GM12874 (cell line): ENCODE results near the gene CDRT4.

Experiments used
- TF ChIP-seq, protein P1 (sequence below): IDR thresholded peaks from 2 replicates; pipeline ENCODE4 v1.5.1; 2011; ENCODE audit warnings: low read depth, mild to moderate bottlenecking, control low read depth, low read length, moderate library complexity; ENCODE audit not compliant: insufficient read depth

Gene CDRT4

GRCh38 chr17:15418781-15419180 lies 48.6 kb downstream of the CDRT4 start:
- TF ChIP-seq, protein P1, sequence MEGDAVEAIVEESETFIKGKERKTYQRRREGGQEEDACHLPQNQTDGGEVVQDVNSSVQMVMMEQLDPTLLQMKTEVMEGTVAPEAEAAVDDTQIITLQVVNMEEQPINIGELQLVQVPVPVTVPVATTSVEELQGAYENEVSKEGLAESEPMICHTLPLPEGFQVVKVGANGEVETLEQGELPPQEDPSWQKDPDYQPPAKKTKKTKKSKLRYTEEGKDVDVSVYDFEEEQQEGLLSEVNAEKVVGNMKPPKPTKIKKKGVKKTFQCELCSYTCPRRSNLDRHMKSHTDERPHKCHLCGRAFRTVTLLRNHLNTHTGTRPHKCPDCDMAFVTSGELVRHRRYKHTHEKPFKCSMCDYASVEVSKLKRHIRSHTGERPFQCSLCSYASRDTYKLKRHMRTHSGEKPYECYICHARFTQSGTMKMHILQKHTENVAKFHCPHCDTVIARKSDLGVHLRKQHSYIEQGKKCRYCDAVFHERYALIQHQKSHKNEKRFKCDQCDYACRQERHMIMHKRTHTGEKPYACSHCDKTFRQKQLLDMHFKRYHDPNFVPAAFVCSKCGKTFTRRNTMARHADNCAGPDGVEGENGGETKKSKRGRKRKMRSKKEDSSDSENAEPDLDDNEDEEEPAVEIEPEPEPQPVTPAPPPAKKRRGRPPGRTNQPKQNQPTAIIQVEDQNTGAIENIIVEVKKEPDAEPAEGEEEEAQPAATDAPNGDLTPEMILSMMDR = no peak

DNA sequence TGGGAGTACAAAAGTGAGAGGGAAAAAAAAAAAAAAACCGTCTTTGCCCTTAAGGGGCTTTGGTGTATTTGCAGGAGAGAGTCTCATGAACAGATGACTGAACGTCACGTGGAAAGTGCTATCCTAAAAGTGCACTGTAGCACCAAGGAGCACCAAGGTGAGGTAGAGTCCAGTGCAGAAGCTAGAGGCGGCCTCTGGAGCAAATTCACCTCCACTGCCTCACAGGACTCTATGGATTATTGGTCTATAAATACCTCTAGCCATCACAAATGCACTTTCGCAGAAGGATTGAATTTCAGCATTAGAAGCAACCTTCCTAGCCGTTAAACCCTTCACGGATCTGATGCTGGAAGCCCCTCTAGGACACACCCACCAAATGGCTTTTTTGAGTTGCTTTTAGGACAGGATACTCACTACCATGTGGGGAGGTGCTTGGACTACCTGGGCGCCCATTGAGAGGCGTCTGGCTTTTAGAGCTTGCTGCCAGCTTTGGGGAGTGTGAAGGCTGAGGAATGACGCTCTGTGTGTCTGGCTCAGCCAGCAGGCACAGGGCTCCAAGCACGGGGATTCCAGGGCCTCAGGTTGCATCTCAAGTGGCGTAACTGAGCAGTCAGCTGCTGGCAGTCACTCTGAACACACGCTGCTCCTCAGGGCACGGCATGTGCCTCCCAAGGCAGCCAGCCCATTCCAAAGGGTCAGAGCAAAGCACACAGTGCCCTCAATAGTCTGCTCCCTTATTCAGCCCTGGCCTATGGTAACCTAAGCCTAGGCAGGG lies 52.7 kb downstream of the CDRT4 start:
- TF ChIP-seq, protein P1 = no peak

- TF ChIP-seq, protein P1 = no peak
Observed at GRCh38 chr17:15413101-15413771, 54.2 kb downstream of the CDRT4 start.

GRCh38 chr17:15412606-15413005 lies 54.8 kb downstream of the CDRT4 start:
- TF ChIP-seq, protein P1 = no peak

DNA sequence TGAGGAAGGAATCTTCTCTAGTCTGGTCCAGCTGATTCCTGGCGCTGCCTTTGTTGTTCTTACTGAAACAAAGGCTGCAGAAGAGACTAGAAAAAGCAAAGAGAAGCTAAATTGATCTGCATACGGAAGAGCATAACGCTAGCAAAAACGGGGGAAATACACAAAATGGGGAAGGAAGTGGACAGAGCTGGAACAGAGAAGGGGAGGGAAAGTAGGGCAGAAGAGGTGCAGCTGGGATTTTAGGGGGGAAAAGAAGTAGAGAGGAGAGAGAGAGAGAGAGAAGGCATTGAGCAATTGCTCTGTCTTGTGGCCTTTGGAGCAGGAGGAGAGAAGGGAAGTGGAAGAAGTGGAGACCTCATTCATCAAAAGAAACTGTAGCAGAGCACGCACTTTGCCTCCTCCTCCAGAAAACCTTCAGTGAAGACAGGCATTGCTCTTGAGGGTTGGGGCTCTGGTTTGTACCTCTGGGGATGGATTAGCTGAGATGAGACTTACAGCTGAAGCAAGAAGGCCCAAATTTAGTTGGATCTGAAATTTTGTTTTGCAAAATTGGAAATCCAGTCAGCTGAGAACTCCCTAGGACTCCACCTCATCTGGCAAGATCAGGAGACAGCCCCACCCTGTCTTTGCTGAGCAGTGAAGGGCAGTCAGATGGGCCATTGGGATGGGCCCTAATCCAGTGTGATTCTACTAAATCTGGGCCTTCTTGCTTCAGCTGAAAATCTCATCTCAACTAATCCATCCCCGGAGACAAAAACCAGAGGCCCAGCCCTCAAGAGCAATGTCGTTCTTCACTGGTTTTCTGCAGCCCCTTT lies 55.8 kb downstream of the CDRT4 start:
- TF ChIP-seq, protein P1 = no peak

DNA sequence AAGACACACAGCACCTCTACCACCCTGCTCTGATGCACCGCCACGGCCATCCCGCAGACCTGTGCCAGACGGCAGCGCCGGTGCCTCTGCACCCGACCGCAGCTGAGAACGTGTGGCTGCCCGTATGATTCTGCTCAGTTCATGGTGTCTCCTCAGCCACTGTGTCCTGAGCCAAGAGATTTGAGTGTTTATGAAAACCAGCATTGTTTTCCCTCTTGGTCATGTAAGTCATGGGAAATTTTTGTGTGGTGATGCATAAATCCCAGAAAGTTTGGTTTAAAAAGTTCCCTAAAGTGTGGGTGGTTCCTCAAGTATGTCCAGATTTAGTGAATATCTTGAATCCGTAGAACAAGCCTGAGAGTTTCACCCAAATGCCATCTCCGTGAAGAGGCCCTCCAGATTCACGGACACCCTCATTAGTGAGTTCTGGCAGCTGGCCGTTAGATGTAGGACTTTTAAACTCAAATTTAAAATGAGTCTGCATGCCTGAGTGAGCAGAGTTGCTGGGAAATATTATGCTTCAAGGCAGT lies 57.6 kb downstream of the CDRT4 start:
- TF ChIP-seq, protein P1 = no peak

DNA sequence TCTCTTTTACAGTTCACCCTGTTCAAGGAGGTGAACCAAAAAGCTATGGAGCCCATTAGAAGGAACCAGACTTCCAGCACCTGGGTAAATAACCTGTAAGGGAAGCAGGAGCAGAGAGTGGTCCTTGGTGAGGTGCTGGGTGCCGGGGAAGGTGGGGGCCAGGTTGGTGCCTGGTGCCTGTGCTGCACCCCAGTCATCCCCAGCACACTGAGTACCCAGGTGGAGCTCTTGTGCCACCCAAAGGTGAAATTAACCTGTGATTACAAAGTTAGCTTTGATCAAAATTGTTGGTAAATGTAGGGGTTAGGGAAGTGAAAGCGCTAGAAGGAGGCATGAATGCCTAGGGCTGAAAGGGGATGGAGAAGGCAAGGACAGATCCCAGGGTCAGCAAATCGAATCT lies 58.6 kb downstream of the CDRT4 start:
- TF ChIP-seq, protein P1 = no peak
